HG03521 (cell line): ENCODE measurements around the gene SEC14L5.

Experiments used
- ATAC-seq: cut with Tn5 transposase; IDR thresholded peaks from one replicate; pipeline ENCODE4 v1.9.1; 2021; ENCODE audit warnings: mild to moderate bottlenecking, moderate library complexity; ENCODE audit not compliant: unreplicated experiment

SEC14L5 gene

DNA sequence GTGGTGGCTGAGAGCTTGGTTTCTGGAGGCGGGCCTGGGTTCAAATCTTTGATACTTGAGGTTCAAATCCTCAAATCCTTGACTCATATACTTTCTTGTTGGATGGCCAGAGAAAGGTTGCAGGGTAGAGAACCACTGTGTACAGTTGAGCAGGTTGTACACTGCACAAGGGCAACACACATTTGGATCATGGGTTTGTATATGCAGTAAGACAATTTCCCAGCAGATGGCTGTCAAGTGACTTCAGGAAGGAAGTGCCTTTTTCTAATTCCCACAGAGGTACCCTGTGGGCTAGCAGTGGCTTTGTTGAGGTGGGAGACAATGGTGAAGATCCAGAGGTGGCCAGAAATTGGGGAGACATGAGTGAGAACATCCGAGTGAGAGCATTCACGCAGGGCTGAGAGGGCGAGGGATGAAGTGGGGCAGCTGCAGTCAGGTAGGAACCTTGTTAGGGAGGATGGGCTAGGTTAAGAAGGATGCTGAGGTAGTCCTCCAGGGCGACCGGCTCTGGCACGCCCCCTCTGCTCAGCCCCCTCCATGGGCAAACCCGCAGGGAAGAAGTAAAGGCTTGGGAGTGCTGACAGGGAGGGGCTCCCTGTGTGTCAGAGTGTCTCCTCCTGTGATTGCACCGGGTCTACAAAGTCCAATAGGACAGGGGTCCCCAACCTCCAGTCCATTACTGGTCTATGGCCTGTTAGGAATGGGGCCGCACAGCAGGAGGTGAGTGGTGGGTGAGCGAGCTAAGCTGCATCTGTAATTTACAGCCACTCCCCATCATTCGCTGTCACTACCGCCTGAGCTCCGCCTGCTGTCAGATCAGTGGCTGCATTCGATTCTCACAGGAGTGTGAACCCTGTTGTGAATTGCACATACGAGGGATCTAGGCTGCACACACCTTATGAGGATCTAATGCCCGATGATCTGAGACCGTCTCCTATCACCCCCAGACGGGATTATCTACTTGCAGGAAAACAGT is 104.9 kb downstream of the SEC14L5 start:
- ATAC-seq = no peak

GRCh38 chr16:5064915-5065314 is 106.8 kb downstream of the SEC14L5 start:
- ATAC-seq = no peak

- no peak for ATAC-seq
Measured at GRCh38 chr16:5065326-5065725, 107.2 kb downstream of the SEC14L5 start.

- no peak for ATAC-seq
Measured at GRCh38 chr16:5065813-5066212, 107.7 kb downstream of the SEC14L5 start, which contains the start of gene C16orf89. C16orf89 (minus strand) TSS chr16:5065956; CDS start chr16:5065908, 48 bp downstream.

- no peak for ATAC-seq
Measured at GRCh38 chr16:5066511-5066910, 108.4 kb downstream of the SEC14L5 start.
